Hematopoietic multipotent progenitor cell treated with erythropoietin and hydrocortisone succinate and interleukin-3 and kit ligand, for 6 days (in vitro differentiated cells): ENCODE results near the gene CEP295NL.
"Not testable (repeated sequence)": the region's sequence is repeated elsewhere in the genome, so short reads cannot be mapped to it uniquely, and the experiment has no call there.

Experiments
- DNase-seq: peaks from one replicate; pipeline ENCODE4 v3.0.0-alpha.2; 2015

CEP295NL gene

DNA sequence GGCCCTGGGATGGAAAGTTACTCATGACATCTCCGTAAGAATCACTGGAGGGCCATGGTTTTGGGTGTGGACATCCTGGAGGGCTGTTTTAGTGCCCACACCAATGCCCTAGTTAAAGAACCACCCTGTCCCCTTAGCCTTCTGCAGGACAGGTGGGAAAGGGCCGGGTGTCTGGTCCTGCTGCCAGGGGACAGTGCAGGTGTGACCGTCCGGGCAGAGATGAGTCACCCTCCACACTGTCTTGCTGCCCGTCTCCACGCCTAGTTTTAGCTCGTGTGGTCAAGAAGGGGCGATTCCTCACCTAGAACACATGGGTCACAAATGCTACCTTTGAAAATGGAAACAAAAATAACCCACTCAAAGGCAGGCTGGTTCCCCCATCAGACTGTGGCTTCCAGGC is 17.0 kb downstream of the CEP295NL start:
- no peak for DNase-seq

DNA sequence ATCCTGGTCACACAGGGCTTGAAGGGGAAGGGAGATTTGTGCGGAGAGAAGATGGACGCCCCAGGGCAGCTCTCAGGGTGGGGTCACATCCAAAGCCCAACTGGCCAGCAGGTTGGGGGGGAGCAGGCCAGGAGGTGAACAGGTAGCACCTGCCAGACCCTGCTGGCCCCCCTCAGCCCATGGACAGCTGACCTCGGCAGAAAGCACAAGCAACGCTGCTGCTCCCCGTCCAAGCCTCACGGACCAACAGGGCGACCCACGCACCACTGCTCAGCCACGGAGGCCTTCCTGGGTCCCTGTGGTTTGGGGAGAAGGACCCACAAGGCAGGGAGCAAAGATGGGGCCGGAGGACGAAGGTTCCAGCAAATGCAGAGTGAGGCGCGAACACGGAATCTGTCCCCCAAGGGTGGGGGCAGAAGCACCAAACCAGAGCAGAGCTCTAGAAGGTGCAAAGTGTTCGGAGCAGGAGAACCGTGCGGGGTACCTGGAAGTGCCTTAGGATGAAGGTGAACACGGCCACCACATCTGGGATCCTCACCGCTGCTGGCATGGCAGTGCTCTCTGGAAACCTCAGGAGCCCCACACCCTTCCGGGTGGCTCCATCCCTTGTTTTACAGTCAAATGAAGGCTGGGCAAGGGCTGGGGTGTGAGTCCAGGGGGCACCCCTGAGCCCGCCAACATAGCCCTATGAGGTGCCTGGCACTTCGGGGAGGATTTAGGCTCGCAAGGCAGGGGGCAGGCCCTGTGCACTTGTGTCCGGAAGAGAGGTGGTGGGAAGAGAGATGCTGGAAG is 17.9 kb downstream of the CEP295NL start:
- DNase-seq = no peak

DNA sequence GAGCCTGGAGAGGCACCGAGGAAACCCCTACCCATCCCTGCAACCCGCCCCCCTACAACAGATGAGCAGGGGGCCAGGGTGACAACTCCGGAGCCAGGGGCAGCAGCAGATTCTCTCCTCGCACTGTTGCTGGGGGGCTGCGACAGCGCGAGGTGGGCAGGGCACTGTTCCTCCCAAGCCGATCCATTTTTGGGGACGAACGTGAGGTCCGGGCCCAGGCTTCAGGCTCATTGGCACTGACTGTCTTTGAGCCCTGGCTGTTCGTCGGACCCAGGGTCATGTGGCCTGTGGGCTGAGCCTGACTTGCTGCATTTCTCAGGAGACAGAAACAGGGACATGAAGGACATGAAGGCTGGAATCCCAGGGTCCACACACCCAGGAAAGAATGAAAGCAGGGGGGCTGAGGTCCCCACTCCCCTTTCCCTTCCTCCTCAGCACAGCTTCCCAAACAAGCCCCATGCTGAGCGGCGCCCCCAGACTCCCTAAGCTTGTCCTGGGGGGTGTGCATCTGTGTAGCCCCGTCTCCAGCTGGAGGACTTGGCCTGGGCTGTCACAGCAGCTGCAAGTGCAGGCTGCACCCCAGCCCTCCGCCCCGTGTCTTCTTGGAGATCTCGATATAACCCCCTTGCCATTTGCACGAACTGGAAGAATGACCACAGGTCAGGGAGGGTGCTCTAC is 18.7 kb downstream of the CEP295NL start:
- DNase-seq = no peak

DNA sequence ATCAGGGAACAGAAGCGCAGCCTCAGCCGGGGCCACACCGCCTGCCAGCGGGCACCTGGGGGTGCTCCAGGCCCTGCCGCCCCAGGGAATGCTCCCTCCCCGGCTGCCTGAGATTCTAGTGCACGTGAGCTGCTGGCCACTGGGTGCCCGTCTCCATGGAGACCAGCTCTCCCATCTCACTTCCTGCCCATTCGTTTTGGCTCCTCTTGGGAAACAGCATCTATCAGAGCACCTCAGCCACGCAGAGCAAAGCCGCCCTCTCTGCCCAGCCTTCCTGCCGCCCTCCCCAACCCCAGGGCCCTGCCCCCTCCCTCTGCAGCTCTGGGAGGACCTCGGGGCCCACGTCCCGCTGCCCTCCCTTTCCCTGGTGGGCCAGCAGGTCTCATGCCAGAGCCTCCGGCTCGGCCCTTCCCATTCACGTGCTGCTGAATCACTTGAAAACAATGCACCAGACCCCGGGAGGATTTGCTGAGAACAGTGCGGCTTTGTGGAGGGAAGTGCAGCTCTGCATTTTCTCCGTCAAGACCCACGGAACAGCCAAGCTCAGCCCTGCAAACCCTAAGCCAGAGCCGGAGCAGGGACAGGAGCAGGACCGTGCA is 19.4 kb downstream of the CEP295NL start:
- DNase-seq = peak; percentile 42

DNA sequence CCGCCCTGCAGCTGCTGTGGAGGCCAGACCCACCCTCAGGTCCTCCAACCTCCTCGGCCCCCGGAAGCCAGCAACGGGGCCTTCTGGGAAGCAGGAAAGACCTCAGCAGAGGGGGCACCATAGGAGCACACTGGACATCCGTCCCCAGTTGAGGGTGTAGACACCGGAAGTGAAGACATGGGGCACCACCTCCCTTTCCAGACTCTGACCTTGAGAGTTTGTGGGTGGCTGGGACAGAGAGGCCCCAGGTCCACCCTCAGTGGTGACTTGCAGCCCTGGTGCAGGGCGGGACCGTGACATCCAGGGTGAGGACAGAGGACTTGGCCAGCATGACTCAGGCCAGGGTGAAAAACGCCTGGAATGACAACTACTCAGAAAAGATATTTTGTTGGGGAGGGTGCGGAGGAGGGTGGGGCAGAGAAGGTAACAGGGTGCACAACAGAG is 19.9 kb downstream of the CEP295NL start:
- peak; percentile 63 for DNase-seq

DNA sequence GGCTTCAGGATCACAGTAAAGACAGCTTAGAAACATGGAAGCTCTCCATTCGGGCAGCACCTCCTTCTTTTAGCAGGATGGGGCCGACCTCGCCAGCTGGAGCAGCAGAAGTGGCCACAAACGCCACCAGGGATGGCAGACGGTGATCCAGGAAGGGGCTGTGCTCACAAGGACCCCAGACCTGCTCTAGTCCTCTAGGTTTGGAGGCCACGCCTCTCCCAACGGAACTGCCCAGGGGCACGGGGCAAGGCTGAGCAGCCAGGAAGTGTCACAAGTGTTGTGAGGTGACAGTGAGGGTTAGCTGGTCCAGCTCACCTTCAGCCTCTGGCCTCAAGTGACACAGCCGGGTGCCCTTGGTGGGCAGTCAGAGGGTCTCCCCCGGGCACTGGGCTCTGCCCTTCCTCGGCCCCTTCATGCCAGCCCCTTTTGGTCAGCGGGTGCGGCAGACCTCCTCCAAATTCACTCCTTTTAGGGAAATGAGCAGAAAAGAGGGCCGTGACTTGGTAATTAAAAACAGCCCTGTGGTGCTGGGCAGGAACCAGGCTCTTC is 20.4 kb downstream of the CEP295NL start:
- DNase-seq = peak; percentile 38

DNA sequence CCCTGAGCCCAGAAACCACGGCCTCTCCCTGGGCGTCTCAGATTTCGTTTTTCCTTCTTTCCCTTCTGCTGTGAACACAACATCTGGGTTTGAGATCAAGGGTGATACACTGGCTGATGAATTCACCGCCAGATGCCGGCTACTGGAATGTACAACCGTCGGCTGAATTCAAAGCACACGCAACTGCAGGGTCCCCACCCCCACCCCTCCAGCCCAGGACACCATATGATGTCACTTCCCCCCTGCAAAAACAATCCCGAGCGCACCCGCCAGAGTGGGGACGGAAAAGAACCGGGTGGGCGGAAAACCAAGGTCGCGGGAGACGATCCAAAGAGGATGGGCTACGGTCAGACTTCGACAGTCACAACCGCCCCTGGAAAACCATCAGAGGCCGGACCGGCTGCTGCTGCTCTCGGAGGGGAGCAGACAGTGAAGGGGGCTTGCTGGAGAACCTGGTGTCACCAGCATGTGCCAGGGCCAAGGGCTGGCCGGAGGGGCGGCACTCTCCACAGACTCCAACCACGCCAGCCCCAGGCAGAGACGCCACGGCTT is 23.3 kb downstream of the CEP295NL start:
- DNase-seq = peak; percentile 43

DNA sequence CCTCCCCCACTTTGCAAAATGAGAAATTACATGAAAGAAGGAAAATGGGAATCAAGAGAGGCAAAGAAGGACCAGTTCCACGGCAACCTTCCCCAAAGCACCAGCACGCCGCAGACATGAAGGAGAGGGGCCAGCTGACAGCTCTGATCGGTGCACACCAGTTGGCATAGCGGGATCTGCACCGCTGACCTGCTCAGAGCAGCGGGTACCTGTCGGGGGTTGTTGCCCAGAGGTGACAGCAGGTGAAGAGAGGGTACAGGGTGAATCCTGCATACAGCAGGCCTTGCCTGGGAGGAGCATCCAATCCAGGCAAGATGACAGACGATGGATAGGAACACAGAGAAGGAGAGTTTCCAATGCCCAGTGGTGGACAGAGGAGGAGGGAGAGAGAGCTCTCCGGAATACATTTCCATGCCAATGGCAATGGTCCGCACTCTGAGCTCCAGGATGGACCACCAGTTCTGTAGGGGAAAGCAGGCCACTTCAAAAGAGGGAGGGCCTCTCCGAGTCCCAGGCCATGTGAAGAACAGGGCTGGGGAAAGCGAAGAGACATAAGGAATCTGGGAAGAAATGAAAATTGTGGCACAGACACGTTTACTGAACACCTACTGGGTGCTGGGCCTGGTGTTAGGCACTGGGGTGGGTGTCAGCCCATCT is 24.0 kb downstream of the CEP295NL start:
- no peak for DNase-seq

DNA sequence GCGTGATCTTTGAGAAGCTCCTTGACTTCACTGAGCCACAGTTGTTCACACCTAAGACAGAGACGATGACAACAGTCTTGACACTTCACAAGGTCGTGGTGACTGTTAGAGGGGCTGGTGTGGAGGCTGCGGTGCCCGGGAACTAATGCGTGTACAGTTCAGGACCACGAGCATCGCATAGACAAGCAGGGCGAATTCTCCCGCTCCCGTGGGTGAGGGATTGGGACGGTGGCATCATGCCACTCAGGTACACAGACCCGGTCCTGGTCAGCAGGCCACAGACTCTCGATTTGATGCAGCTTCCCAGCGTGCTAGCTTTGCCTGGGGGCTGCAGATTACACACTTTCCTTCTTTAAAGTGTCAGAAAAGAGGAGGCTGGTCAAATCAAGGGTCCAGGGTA is 24.7 kb downstream of the CEP295NL start:
- no peak for DNase-seq

DNA sequence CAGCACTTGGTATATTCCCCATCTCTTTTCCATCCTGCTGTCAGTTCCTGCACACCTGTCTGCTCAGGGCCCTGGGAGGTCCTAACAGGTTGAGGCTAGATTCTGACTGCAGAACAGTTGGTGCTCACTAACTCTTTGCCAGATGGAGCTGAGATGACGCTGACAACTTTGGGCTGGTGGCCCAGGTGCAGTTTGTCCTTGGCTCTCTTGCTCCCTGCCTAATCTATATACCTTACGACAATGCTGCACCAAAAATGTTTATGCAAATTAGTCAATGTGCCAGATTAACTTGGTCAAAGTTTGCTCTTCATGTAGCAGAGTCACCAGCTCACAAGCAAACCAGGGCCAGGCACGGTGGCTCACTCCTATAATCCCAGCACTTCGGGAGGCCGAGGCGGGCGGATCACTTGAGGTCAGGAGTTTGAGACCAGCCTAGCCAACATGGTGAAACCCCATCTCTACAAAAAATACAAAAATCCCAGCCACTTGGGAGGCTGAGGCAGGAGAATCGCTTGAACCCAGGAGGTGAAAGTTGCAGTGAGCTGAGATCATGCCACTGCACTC is 26.0 kb downstream of the CEP295NL start:
- not testable (repeated sequence) for DNase-seq

DNA sequence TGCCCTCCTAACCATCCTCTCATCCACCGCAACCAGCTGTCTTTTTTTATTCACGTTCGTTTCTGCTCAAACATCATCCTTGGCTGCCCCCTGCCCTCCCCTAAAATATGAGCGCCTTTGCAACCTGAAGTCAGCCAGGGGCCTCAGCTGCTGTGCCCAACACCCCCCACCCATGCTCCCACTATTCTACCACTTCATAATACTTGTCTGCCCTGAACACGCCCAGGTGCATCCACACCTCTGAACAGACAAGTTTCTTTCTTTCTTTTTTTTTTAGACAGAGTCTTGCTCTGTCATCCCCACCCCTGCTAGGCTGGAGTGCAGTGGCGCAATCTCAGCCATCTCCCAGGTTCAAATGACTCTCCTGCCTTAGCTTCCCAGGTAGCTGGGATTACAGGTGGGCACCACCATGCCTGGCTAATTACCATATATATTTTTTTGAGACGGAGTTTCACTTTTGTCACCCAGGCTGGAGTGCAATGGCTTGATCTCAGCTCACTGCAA is 26.9 kb downstream of the CEP295NL start:
- DNase-seq = no peak

DNA sequence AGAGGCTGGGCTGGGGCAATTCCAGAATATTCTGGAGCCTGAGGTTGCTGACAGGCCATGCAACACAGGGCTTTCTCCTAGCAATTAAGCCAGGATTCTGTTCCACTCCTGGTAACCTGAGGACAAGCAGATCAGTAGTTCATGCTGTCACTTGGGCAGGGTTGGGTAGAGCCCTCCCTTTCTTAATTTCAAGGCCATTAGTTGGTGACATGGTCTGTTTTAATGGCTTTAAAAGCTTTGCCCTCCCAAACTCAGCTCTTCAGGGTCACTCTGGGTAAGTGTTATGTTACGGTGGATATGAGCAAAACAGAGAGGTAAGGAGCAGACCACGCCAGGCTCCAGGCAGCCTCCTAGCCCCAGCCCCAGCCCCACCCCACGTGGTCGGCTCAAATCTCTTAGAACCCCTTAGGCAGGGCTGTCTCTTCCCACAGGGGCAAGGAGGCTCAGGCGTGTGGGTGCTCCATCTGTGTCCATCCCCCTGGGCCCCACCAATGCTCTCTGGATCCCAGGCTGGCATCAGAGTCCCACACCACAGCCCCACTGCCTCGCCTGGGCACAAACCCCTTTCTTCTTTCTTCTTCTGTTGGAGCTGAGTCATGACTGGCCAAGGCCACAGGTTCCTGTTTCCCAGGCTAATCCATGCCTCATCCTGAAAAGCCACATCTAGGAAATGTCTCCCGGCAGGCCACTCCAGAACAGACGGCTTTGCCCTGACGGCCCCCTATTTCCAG is 27.5 kb downstream of the CEP295NL start:
- no peak for DNase-seq

DNA sequence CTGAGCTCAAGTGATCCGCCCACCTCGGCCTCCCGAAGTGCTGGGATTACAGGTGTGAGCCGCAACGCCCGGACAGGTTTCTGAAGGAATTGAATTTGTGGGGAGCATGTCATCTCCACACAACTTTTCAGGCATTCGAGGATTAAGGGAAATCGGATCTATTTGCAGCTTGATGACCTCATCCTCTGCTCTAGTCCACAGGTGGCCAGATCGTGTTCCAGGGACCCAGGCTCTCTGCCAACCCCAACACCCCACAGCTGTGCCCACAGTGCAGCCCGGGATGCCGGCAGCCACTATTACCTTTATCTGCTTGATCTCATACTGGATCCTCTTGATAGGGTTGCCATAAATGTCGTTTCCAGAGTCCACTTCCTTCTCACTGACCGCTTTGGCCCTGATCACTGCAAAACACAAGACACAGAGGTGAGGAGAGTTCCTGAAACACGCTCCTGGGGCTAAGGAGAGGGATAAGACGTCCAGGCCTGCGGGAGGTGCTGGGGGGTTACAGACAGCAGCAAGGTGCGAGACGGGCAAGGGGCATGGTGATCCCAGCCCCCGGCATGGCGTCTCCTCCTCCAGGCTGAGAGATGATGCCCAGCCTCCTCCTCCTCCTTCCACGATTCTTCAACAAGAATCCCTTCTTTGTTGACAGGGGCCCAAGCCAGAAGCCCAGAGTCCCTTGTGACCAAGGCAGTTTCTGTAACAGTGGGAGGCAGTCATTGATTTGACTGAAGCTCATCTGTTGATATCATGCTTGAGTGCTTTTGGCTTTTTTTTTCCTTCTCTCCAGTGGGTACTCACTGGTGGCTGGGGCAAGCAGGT is 29.3 kb downstream of the CEP295NL start:
- DNase-seq = peak; percentile 44

DNA sequence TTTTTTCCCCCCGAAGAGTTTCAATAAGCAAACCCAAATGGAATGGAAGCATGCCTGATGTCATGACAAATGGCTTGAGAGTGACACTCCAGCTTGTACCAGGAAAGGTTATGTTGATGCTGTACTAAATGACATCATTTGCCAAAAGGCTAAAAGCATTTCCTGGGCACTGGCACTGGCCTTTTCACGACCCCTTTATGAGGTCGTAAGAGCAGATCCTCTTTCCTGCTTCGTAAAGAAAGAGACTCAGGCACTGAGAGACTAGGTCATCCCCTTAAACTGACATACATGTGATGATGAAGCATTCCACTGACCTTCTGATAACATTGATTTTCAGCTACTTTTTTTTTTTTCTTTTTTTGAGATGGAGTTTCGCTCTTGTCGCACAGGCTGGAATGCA is 30.5 kb downstream of the CEP295NL start:
- DNase-seq = no peak

DNA sequence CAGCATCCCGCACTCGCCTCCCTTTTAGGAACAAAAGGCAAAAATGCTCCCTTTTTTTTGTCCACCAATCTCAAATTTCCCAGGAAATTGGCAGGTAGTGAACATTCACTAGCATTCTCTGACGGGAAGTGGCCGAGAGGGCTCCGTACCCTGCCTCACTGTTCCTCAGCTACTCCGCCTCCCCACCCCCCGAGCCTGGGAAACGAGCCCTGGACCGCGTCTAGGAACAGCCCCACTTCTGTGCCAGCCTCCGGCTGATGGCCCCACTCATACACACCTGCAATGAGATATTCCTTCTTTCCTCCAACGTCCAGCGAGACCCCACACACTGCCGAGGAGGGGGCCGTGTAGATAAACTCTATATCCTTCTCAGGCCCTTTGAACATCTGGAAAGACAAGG is 32.4 kb downstream of the CEP295NL start:
- DNase-seq = no peak

DNA sequence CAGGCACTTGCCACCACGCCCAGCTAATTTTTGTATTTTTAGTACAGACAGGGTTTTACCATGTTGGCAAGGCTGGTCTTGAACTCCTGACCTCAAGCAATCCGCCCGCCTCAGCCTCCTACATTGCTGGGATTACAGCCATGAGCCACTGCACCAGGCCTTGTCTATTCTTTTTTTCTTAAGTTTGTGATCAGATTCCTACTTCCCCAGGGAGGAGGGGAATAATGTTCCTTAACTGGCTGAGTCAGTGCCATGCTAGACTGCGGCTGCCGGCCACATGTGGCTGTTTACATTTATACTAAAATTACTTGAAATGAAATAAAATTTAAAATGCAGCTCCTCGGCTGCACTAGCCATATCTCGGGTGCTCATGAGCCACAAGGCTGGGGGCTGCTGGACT is 34.6 kb downstream of the CEP295NL start:
- DNase-seq = no peak

DNA sequence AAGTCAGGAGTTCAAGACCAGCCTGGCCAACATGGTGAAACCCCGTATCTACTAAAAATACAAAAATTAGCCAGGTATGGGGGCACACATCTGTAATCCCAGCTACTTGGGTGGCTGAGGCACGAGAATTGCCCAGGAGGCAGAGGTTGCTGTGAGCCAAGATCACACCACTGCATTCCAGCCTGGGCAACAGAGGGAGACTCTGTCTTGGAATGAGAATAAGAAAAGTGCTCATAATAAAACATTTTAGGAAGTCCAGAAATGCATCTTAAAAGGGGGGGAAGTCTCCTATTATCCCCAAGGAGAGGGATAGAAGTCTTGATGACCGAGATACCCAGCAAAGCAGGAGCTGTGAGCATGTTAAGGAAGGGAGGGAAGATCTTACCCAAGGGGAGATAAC is 36.0 kb downstream of the CEP295NL start:
- DNase-seq = not testable (repeated sequence)

DNA sequence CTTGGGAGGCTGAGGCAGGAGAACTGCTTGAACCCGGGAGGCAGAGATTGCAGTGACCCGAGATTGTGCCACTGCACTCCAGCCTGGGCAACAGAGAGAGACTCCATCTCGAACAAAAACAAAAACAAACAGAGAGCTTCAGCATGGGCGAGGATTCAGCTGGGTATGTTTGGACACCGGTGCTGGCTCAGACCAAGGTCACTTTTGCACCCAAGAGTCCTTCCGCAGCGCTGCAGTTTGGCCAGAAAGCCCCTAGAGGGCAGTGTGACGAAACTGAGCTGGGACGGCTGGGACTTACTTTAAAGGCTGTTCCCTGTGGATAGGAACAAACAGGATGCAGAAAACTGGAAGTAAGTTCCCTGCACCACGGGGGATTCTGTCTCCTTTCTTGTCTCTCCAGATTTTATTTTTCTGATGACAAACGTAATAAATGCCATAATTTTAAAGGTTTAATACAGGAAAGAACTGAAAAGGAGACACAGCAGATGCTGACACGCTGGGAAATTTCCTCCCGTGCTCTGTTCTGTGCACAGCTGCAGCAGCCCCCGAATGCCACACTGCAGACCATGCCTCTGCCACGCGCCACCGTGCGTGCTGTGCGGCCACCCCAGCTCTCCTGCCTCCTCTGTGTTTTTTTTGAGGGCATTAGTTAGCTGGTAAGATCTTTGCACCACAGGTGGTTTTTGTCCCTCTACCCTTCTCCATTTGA is 37.2 kb downstream of the CEP295NL start:
- peak; percentile 74 for DNase-seq

DNA sequence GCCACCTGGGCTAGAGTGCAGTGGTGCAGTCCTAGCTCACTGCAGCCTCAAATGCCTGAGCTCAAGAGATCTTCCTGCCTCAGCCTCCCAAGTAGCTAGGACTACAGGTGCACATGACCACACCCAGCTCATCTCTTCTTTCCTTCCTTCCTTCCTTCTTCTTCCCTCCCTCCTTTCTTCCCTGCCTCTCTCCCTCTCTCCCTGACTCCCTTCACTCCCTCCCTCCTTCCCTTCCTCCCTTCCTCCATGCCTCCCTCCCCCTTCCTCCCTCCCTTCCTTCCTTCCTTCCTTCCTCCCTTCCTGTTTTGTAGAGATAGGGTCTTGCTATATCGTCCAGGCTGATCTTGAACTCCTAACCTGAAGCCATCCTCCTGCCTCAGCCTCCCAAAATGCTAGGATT is 38.9 kb downstream of the CEP295NL start:
- no peak for DNase-seq
